ENCODE measurements around the gene TEFM.

DNA sequence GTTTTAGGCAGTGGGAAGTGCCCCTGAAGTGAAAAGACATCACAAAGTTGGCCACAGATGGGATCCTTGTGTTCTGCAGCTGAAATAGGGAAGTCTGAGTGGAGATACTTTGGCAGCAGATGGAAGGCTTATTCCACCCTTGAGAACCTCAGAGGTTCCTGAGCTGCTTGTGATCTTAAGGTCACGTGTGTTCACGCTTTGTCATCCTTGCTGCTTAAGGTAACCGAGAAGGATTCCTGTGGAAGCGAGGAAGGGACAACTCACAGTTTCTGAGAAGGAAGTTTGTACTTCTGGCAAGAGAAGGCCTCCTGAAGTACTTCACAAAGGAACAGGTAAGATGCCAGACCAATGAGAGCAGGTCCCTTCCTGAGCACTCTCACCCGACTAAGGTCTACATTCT lies 27.9 kb upstream of the TEFM start:
- TF ChIP-seq CTCF (IDR thresholded peaks at IDR 0.05) (no peak), POLR2AphosphoS5 (IDR thresholded peaks at IDR 0.05) (no peak), POLR2A (IDR thresholded peaks at IDR 0.05) (no peak)
